ENCODE results near the gene IMMT. TPM values are rescaled to one million over a fixed set of nuclear protein-coding genes. Genes with fewer than 3 reads are reported as not detected.
A peak's percentile ranks its signal among the peaks of the same experiment; 100 is the strongest.

IMMT gene
- total and polyA plus RNA-seq, 9 of the 15 experiments (the other 6 are each of a cell fraction or from before 2014, with no cell fraction given) = 119 to 294 (median 140) TPM

DNA sequence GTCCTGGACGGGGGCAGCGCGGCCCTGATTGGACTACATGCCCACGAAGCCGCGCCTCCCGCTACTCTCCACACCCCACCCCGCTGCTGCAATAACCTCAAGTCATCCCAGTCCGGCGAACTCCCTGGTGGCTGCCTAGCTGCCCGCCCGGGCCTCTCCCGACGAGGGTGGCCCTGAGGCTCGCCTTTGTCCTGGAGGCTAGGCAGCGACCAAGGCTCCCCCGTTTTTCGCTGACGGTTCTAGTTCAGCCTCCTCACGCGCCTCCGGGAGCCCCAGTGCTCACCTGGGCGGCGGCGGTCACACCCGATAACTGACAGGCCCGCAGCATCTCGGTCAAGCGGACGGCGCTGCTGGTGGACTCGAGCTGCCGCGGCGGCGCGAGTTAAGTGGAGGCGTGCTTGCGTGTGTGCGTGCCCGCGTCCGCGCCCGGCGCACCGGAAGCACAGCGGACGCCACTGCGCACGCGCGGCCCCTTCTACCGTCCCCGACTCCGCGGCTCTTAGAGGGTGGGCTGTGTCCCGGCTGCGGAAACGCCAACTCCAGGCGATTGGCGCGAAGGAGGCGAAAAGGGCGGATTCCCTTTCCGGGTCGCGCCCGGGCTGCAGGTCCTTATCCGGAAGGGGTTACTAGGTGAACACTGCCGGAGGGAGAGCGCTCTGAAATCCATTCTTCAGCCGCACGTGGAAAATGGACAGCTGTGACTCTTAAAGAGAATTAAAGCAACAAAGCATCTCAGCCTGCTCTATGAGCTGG is at the start of gene IMMT (continued):
- TF ChIP-seq, protein P1, sequence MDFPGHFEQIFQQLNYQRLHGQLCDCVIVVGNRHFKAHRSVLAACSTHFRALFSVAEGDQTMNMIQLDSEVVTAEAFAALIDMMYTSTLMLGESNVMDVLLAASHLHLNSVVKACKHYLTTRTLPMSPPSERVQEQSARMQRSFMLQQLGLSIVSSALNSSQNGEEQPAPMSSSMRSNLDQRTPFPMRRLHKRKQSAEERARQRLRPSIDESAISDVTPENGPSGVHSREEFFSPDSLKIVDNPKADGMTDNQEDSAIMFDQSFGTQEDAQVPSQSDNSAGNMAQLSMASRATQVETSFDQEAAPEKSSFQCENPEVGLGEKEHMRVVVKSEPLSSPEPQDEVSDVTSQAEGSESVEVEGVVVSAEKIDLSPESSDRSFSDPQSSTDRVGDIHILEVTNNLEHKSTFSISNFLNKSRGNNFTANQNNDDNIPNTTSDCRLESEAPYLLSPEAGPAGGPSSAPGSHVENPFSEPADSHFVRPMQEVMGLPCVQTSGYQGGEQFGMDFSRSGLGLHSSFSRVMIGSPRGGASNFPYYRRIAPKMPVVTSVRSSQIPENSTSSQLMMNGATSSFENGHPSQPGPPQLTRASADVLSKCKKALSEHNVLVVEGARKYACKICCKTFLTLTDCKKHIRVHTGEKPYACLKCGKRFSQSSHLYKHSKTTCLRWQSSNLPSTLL (IDR thresholded peaks at IDR 0.05) = no peak
- TF ChIP-seq PHB2 (IDR thresholded peaks at IDR 0.05; ENCODE audit: low read depth) (no peak), RAD21 (CRISPR knock-in tag; conservative IDR thresholded peaks at IDR 0.05 in 1 of 2, IDR thresholded peaks at IDR 0.05 in 1 of 2) (no peak; a peak in 1 of 4 replicates), PYGO2 (tag; IDR thresholded peaks at IDR 0.05) (no peak), ZNF134 (CRISPR knock-in tag; conservative IDR thresholded peaks at IDR 0.05) (no peak), ZNF197 (CRISPR knock-in tag; IDR thresholded peaks at IDR 0.05; ENCODE audit: low read depth) (no peak), BACH1 (tag; IDR thresholded peaks at IDR 0.05) (no peak), FUS (optimal IDR thresholded peaks at IDR 0.05; ENCODE audit: low read depth, low read length) (no peak), ZBTB43 (CRISPR knock-in tag; IDR thresholded peaks at IDR 0.05) (no peak), ZBTB34 (CRISPR knock-in tag; IDR thresholded peaks at IDR 0.05) (no peak), FOXM1 (IDR thresholded peaks at IDR 0.05; ENCODE audit: low read depth) (no peak), FOXM1 (CRISPR knock-in tag; IDR thresholded peaks at IDR 0.05; ENCODE audit: low read depth) (no peak), RFX5 (IDR thresholded peaks at IDR 0.05; ENCODE audit: low read depth, low read length) (no peak), ZNF589 (CRISPR knock-in tag; IDR thresholded peaks at IDR 0.05; ENCODE audit: low read depth) (peak; percentile 84; the same call in 1 of the 2 replicates), PURB (CRISPR knock-in tag; IDR thresholded peaks at IDR 0.05; ENCODE audit: low read depth) (no peak), ELF2 (CRISPR knock-in tag; IDR thresholded peaks at IDR 0.05) (peak; percentile 81), PHTF2 (CRISPR knock-in tag; IDR thresholded peaks at IDR 0.05) (no peak), CCNT2 (IDR thresholded peaks at IDR 0.05; ENCODE audit: borderline replicate concordance, extremely low read depth, insufficient read length, low read depth, low read length) (no peak), MAFK (IDR thresholded peaks at IDR 0.05; ENCODE audit: low read length) (peak; percentile 35), PHB (CRISPR knock-in tag; IDR thresholded peaks at IDR 0.05) (peak; percentile 88; the same call in 1 of the 2 replicates)
- TF ChIP-seq, protein P2, sequence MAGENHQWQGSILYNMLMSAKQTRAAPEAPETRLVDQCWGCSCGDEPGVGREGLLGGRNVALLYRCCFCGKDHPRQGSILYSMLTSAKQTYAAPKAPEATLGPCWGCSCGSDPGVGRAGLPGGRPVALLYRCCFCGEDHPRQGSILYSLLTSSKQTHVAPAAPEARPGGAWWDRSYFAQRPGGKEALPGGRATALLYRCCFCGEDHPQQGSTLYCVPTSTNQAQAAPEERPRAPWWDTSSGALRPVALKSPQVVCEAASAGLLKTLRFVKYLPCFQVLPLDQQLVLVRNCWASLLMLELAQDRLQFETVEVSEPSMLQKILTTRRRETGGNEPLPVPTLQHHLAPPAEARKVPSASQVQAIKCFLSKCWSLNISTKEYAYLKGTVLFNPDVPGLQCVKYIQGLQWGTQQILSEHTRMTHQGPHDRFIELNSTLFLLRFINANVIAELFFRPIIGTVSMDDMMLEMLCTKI (IDR thresholded peaks at IDR 0.05; ENCODE audit: partially characterized antibody) = no peak
- TF ChIP-seq, protein P3, sequence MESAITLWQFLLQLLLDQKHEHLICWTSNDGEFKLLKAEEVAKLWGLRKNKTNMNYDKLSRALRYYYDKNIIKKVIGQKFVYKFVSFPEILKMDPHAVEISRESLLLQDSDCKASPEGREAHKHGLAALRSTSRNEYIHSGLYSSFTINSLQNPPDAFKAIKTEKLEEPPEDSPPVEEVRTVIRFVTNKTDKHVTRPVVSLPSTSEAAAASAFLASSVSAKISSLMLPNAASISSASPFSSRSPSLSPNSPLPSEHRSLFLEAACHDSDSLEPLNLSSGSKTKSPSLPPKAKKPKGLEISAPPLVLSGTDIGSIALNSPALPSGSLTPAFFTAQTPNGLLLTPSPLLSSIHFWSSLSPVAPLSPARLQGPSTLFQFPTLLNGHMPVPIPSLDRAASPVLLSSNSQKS (CRISPR knock-in tag; IDR thresholded peaks at IDR 0.05) = no peak

Measured in K562 (cell line).